Measurements from ENCODE around the gene CEMIP.
"Not testable (repeated sequence)": the region's sequence is repeated elsewhere in the genome, so short reads cannot be mapped to it uniquely, and the experiment has no call there.

CEMIP gene

GRCh38 chr15:80744826-80745225 lies 34.3 kb upstream of the CEMIP start:
- peaks cover 0 to 5% of the 10 kb centered on the region in 2 donors for H3K4me1 Mint-ChIP-seq (ENCODE audit: low read depth in 2 of 2)
- H3K27me3 Mint-ChIP-seq, result no peaks in the 10 kb centered on the region
- no peak overlapping the region for H3K27ac Mint-ChIP-seq
- ATAC-seq (replicated peaks) (no peak), DNase-seq (no peak)
- H3K36me3 Mint-ChIP-seq (ENCODE audit: insufficient read depth), result peaks cover 5% of the 10 kb centered on the region
- H3K9me3 Mint-ChIP-seq, result no peaks in the 10 kb centered on the region
- no peak overlapping the region for H3K4me3 Mint-ChIP-seq

- peaks cover 0 to 5% of the 10 kb centered on the region in 2 donors for H3K4me1 Mint-ChIP-seq (ENCODE audit: low read depth in 2 of 2)
- H3K36me3 Mint-ChIP-seq (ENCODE audit: insufficient read depth), result peaks cover 6% of the 10 kb centered on the region
- ATAC-seq (replicated peaks) (no peak), DNase-seq (no peak)
- H3K27ac Mint-ChIP-seq, result peak overlapping the region in 1 of 2 donors; percentile 66
- H3K4me3 Mint-ChIP-seq, result no peak overlapping the region
- H3K27me3 Mint-ChIP-seq, result no peaks in the 10 kb centered on the region
- no peaks in the 10 kb centered on the region for H3K9me3 Mint-ChIP-seq
Observed at GRCh38 chr15:80745888-80746287, 33.3 kb upstream of the CEMIP start.

- ATAC-seq (replicated peaks) (no peak), DNase-seq (no peak)
- H3K9me3 Mint-ChIP-seq, result no peaks in the 10 kb centered on the region
- H3K36me3 Mint-ChIP-seq (ENCODE audit: insufficient read depth), result peaks cover 6% of the 10 kb centered on the region
- no peak overlapping the region for H3K4me3 Mint-ChIP-seq
- peaks cover 0 to 3% of the 10 kb centered on the region in 2 donors for H3K4me1 Mint-ChIP-seq (ENCODE audit: low read depth in 2 of 2)
- H3K27me3 Mint-ChIP-seq, result no peaks in the 10 kb centered on the region
- no peak overlapping the region for H3K27ac Mint-ChIP-seq
Observed at GRCh38 chr15:80747317-80748053, 31.7 kb upstream of the CEMIP start.

GRCh38 chr15:80749589-80749988 lies 29.6 kb upstream of the CEMIP start:
- ATAC-seq (replicated peaks) (no peak), DNase-seq (no peak)
- Mint-ChIP-seq H3K27me3 (no peaks in the 10 kb centered on the region), H3K36me3 (ENCODE audit: insufficient read depth) (peaks cover 6% of the 10 kb centered on the region), H3K9me3 (no peaks in the 10 kb centered on the region), H3K4me1 (ENCODE audit: low read depth in 2 of 2) (peaks cover 8 to 14% of the 10 kb centered on the region in 2 donors), H3K4me3 (no peak overlapping the region), H3K27ac (no peak overlapping the region)

- H3K4me3 Mint-ChIP-seq, result no peak overlapping the region
- H3K4me1 Mint-ChIP-seq (ENCODE audit: low read depth in 2 of 2), result peaks cover 11 to 22% of the 10 kb centered on the region in 2 donors
- no peak overlapping the region for H3K27ac Mint-ChIP-seq
- no peak for ATAC-seq (replicated peaks)
- H3K27me3 Mint-ChIP-seq, result no peaks in the 10 kb centered on the region
- no peak for DNase-seq
- no peaks in the 10 kb centered on the region for H3K9me3 Mint-ChIP-seq
- H3K36me3 Mint-ChIP-seq (ENCODE audit: insufficient read depth), result peaks cover 4% of the 10 kb centered on the region
Observed at GRCh38 chr15:80750575-80750974, 28.6 kb upstream of the CEMIP start.

- Mint-ChIP-seq H3K27me3 (no peaks in the 10 kb centered on the region), H3K27ac (peak overlapping the region in 1 of 2 donors; percentile 57), H3K36me3 (ENCODE audit: insufficient read depth) (peaks cover 4% of the 10 kb centered on the region), H3K4me1 (ENCODE audit: low read depth in 2 of 2) (peaks cover 17 to 29% of the 10 kb centered on the region in 2 donors), H3K4me3 (no peak overlapping the region), H3K9me3 (no peaks in the 10 kb centered on the region)
- ATAC-seq (replicated peaks) (no peak), DNase-seq (no peak)
Observed at GRCh38 chr15:80752204-80752603, 27.0 kb upstream of the CEMIP start.

GRCh38 chr15:80753161-80753560 lies 26.0 kb upstream of the CEMIP start:
- Mint-ChIP-seq H3K4me1 (ENCODE audit: low read depth in 2 of 2) (peaks cover 17 to 29% of the 10 kb centered on the region in 2 donors), H3K9me3 (no peaks in the 10 kb centered on the region), H3K4me3 (peak overlapping the region; percentile 27 to 77), H3K27ac (peak overlapping the region; percentile 11 to 60), H3K27me3 (no peaks in the 10 kb centered on the region), H3K36me3 (ENCODE audit: insufficient read depth) (peaks cover 4% of the 10 kb centered on the region)
- ATAC-seq (replicated peaks) (peak; percentile 27), DNase-seq (no peak)

- Mint-ChIP-seq H3K9me3 (no peaks in the 10 kb centered on the region), H3K4me3 (no peak overlapping the region), H3K4me1 (ENCODE audit: low read depth in 2 of 2) (peaks cover 17 to 29% of the 10 kb centered on the region in 2 donors), H3K36me3 (ENCODE audit: insufficient read depth) (peaks cover 4% of the 10 kb centered on the region), H3K27ac (peak overlapping the region in 1 of 2 donors; percentile 60), H3K27me3 (no peaks in the 10 kb centered on the region)
- DNase-seq, result no peak
- no peak for ATAC-seq (replicated peaks)
Observed at GRCh38 chr15:80754014-80754413, 25.2 kb upstream of the CEMIP start.

GRCh38 chr15:80755885-80756284 lies 23.3 kb upstream of the CEMIP start:
- peak overlapping the region; percentile 19 to 65 for H3K4me3 Mint-ChIP-seq
- DNase-seq (peak; percentile 15 to 23 (median 19)), ATAC-seq (replicated peaks) (peak; percentile 94)
- no peaks in the 10 kb centered on the region for H3K27me3 Mint-ChIP-seq
- no peak overlapping the region for H3K27ac Mint-ChIP-seq
- no peaks in the 10 kb centered on the region for H3K36me3 Mint-ChIP-seq (ENCODE audit: insufficient read depth)
- H3K4me1 Mint-ChIP-seq (ENCODE audit: low read depth in 2 of 2), result peaks cover 17 to 29% of the 10 kb centered on the region in 2 donors
- H3K9me3 Mint-ChIP-seq, result no peaks in the 10 kb centered on the region

GRCh38 chr15:80758130-80758745 lies 20.9 kb upstream of the CEMIP start:
- no peaks in the 10 kb centered on the region for H3K36me3 Mint-ChIP-seq (ENCODE audit: insufficient read depth)
- H3K27ac Mint-ChIP-seq, result no peak overlapping the region
- H3K27me3 Mint-ChIP-seq, result no peaks in the 10 kb centered on the region
- H3K4me3 Mint-ChIP-seq, result no peak overlapping the region
- H3K4me1 Mint-ChIP-seq (ENCODE audit: low read depth in 2 of 2), result peaks cover 15 to 27% of the 10 kb centered on the region in 2 donors
- ATAC-seq (replicated peaks), result no peak
- no peak for DNase-seq
- H3K9me3 Mint-ChIP-seq, result no peaks in the 10 kb centered on the region

- ATAC-seq (replicated peaks) (no peak), DNase-seq (no peak)
- H3K27ac Mint-ChIP-seq, result no peak overlapping the region
- no peak overlapping the region for H3K4me3 Mint-ChIP-seq
- peaks cover 2 to 3% of the 10 kb centered on the region in 2 donors for H3K4me1 Mint-ChIP-seq (ENCODE audit: low read depth in 2 of 2)
- H3K27me3 Mint-ChIP-seq, result no peaks in the 10 kb centered on the region
- no peaks in the 10 kb centered on the region for H3K36me3 Mint-ChIP-seq (ENCODE audit: insufficient read depth)
- no peaks in the 10 kb centered on the region for H3K9me3 Mint-ChIP-seq
Observed at GRCh38 chr15:80760960-80761359, 18.2 kb upstream of the CEMIP start.

- ATAC-seq (replicated peaks) (no peak), DNase-seq (no peak)
- H3K9me3 Mint-ChIP-seq, result no peaks in the 10 kb centered on the region
- no peaks in the 10 kb centered on the region for H3K36me3 Mint-ChIP-seq (ENCODE audit: insufficient read depth)
- no peaks in the 10 kb centered on the region for H3K27me3 Mint-ChIP-seq
- no peak overlapping the region for H3K4me3 Mint-ChIP-seq
- H3K4me1 Mint-ChIP-seq (ENCODE audit: low read depth in 2 of 2), result no peaks in the 10 kb centered on the region
- H3K27ac Mint-ChIP-seq, result no peak overlapping the region
Observed at GRCh38 chr15:80761754-80762153, 17.4 kb upstream of the CEMIP start.

GRCh38 chr15:80763235-80763634 lies 15.9 kb upstream of the CEMIP start:
- not testable (repeated sequence) for ATAC-seq (replicated peaks); DNase-seq; H3K9me3 Mint-ChIP-seq; H3K27me3 Mint-ChIP-seq; H3K36me3 Mint-ChIP-seq (ENCODE audit: insufficient read depth); H3K27ac Mint-ChIP-seq; H3K4me3 Mint-ChIP-seq; H3K4me1 Mint-ChIP-seq (ENCODE audit: low read depth in 2 of 2)

- Mint-ChIP-seq H3K4me3 (no peak overlapping the region), H3K36me3 (ENCODE audit: insufficient read depth) (no peaks in the 10 kb centered on the region), H3K9me3 (no peaks in the 10 kb centered on the region), H3K4me1 (ENCODE audit: low read depth in 2 of 2) (peaks cover under 1 to 2% of the 10 kb centered on the region in 2 donors), H3K27ac (no peak overlapping the region), H3K27me3 (peaks cover 0 to 5% of the 10 kb centered on the region in 2 donors)
- DNase-seq (no peak), ATAC-seq (replicated peaks) (no peak)
Observed at GRCh38 chr15:80764535-80764934, 14.6 kb upstream of the CEMIP start.

All from effector memory CD8-positive, alpha-beta T cell (primary cell).